COR-L47 (cell line): ENCODE data around the gene KRT79.
"Not testable (repeated sequence)": the region's sequence is repeated elsewhere in the genome, so short reads cannot be mapped to it uniquely, and the experiment has no call there.

Experiments
- DNase-seq: peaks from one replicate; lab custom pipeline; 2025; lab: John Stamatoyannopoulos, UW

Gene KRT79

GRCh38 chr12:52860102-52860823, 26.2 kb upstream of the KRT79 start:
- DNase-seq, result no peak

DNA sequence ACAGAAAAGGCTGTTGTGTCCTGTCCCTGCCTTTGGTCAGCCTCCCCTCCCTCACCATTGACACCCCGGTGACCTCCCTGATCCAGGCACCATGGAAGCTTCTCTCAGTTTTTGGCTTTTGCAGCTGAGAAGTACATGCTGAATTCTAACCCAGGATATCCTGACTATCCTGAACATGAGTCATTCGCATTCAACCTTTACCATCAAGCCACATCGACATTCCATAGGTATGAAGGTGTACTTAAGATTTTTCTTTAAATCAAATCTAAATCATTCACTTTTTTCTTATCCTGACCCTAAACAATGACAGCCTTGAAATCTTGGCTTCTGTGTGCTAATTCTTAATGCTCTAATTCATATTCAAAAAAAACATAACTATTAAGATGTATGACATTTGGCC, 23.4 kb upstream of the KRT79 start:
- no peak for DNase-seq

DNA sequence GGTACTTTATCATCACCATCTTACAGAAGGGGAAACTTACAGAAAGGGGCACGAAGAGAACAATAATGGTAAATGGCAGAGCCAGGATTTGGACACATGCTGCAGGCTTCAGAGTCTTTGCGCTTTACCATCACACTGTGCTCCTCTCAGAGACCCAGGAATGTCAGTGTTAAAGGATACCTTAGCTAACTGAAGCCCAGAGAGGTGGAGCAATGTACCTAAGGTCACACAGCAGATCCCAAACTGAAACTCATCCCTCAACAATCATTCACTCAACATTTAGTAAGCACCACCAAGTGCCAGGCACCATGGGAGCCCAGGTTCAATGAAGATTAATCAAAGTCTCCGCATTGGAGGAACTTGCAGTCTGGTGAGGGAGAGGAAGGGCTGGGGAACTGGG, 22.7 kb upstream of the KRT79 start:
- no peak for DNase-seq

DNA sequence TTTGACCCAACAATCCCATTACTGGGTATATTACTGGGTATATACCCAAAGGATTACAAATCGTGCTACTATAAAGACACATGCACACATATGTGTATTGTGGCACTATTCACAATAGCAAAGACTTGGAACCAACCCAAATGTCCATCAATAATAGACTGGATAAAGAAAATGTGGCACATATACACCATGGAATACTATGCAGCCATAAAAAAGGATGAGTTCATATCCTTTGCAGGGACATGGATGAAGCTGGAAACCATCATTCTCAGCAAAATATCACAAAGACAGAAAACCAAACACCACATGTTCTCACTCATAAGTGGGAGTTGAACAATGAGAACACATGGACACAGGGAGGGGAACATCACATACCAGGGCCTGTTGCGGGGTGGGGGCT, 22.0 kb upstream of the KRT79 start:
- not testable (repeated sequence) for DNase-seq

DNA sequence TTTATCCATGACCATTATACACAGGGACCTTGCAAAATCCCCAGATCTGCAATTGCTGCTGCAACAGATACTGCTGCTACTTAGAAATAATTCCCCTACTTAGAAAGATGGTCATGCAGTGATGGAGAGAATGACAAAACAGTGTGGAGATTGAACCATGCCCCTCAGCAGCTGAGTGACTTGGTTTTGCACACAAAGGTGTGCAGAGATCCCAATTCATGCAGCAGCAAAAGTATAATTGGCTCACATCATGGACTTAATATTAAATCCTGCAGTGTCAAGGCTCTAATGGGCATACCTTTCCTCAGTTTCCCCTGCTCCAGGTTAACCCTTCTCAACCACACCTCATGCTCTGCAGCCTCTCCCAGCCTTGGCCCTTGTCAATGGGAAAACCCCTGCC, 17.7 kb upstream of the KRT79 start:
- no peak for DNase-seq

GRCh38 chr12:52850681-52851080, 16.6 kb upstream of the KRT79 start:
- DNase-seq, result no peak

- no peak for DNase-seq
Observed at GRCh38 chr12:52849511-52849910, 15.4 kb upstream of the KRT79 start.

- DNase-seq, result no peak
Observed at GRCh38 chr12:52848661-52849255, 14.6 kb upstream of the KRT79 start, which contains the start of gene KRT78. Gene KRT78, minus strand, starts transcription at chr12:52848994. Its CDS starts 64 bp downstream, at chr12:52848930.

- no peak for DNase-seq
Observed at GRCh38 chr12:52847335-52848102, 13.4 kb upstream of the KRT79 start.

DNA sequence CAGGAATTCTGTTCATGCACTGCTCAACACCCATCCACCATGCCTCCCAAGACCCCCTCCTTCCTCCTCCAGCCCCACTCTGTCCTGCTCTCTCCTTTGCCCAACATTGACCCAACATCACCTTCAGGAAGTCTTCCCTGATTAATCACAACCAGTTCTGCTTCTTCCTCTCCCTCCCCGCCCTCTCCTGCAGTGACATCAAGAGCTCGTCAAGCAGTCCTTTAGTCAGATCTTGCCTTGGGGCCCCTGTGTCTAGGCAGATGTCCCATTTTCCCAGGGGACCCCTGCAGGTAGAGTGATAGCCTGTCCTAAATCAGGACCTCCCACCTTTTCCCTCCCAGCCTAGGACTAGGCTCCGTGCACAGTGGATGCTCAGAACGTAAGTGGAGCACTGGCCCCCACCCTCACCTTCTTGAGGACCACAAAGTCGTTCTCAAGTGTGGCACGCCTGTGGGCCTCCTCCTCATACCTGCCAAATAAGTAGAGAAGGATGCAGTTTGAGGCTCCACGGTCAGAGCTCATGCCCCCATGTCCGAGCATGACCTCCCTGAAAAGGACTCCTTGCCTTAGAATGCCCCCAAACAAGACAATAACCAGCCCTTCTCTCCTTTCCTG, 12.4 kb upstream of the KRT79 start:
- DNase-seq, result no peak

- DNase-seq, result no peak
Observed at GRCh38 chr12:52845946-52846345, 11.8 kb upstream of the KRT79 start.

GRCh38 chr12:52844386-52844785, 10.3 kb upstream of the KRT79 start:
- DNase-seq, result no peak

GRCh38 chr12:52839436-52840105, 5.5 kb upstream of the KRT79 start:
- DNase-seq, result no peak

GRCh38 chr12:52838609-52839435, 4.7 kb upstream of the KRT79 start:
- peak; percentile 74 for DNase-seq

- DNase-seq, result no peak
Observed at GRCh38 chr12:52837781-52838608, 3.9 kb upstream of the KRT79 start.

DNA sequence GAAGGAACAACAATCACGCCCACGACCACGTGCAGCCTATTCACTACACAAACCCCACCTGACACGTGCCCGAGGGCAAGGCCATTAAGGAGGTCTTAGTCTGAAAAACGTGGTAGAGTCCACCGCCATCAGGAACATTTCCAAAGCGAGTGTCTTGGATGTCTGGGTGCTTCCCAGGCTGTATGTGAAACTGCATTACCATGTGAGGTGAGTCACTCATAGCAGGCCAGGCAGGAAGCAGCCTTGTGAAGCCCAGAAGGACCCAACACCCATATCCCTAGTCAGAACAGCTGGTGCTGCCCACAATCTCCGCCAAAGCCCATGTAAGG, 3.3 kb upstream of the KRT79 start:
- no peak for DNase-seq

DNA sequence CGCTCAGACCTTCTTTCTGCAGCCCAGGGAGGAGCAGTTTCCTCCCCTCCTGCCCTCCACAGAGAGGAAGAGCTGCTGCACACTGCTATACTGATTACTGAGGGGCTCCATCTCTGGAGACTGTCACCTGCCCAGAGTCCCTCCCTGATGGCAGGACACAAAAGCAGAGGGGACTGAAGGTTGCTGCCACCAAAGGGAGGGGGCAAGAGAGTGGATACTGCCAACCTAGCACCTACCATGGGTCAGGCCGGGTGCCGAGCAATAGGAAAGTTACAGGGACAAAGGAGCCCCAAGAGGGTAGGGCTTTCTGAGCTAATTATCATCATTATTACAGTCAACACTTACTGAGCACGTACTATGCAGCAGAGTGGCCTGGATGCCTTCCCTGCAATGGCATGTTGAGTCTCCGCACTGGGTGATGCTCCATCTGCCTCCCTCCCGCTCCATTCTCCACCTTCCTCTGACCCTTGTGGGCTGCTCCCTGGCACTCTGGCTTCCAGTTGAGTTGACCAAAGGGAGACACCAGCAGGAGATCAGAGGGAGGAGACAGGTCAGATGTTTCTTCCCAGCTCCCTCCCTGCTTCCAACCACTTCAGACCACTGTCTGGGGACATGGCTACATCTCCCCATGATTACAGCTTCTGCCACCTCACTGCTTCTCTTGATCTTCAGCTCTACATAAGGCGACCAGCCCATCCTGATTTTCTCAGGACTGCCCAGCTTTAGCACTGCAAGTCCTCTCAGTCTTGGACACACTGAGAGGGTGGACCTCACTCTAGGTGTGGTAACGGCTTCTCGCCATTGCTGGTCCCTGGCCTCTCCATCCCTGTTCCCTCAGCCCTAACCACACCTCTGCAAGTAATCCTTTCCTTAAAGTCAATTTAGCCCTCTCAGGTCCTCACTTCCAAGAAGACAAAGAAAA, 2.6 kb upstream of the KRT79 start:
- DNase-seq, result no peak

DNA sequence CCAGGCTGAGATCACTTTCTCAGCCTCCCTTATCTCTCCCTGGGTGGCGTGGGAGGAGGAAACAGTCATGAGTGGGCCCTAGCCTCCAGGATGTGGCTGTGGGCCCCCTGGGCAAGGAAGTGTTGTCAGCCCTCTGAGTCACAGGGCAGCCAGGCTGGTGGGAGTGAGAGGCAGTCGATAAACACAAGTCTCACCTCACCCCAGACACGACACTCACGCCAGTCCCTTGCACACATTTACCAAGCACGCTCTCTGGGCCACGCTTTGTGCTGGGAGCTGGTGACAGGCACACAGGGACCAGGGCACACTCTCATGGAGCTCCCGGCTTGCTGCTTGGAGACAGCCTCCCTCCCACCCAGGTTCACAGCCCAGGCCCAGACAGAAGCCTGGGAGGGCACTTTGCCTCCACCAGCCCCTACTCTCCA, 1.9 kb upstream of the KRT79 start:
- DNase-seq, result no peak
